Adrenal gland (tissue), 5 donors: ENCODE results near the gene VAPB.

Source experiments
- POLR2A ChIP-seq, 2 donors: fragments of 450-650 bp; IDR thresholded peaks; one replicate each; pipeline ENCODE4 v1.6.1; 2017; ENCODE audit warnings: antibody characterized with exemption in 2 of 2, mild to moderate bottlenecking in 2 of 2, moderate library complexity in 1 of 2
- TF ChIP-seq, protein P1 (sequence below), 6 experiments: fragments of 450-650 bp in 4 of 6; fragments of 200-600 bp in 2 of 6; sonication (generic) in 1 of 6; IDR thresholded peaks; 1 replicate in 5 of 6; 2 replicates in 1 of 6; pipeline versions ENCODE4 v1.5.1 to v1.8.0; 2016 to 2021; ENCODE audit warnings: antibody characterized with exemption in 6 of 6, mild to moderate bottlenecking in 2 of 6, moderate library complexity in 1 of 6
- donor health status: DM: no; HTN: no; CAD: no.

DNA sequence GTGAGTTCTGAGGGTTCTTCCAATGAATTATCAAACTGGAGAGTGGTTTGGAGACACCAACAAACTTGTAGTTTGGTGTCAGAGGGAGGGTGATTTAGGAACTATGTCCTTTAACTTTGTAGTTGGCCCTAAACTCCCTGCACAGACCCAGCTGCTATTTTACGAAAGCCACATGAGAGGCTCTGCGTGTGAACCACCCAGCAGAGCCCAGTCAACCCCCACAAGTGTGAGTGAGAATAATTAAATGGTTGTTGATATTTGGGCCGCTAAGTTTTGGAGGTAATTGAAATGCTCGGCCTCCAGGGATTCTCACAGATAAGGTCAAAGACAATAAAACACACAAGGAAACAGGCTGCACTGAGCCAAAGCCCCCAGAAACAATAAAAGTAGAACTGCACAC, 6.9 kb upstream of the VAPB start:
- TF ChIP-seq, protein P1, sequence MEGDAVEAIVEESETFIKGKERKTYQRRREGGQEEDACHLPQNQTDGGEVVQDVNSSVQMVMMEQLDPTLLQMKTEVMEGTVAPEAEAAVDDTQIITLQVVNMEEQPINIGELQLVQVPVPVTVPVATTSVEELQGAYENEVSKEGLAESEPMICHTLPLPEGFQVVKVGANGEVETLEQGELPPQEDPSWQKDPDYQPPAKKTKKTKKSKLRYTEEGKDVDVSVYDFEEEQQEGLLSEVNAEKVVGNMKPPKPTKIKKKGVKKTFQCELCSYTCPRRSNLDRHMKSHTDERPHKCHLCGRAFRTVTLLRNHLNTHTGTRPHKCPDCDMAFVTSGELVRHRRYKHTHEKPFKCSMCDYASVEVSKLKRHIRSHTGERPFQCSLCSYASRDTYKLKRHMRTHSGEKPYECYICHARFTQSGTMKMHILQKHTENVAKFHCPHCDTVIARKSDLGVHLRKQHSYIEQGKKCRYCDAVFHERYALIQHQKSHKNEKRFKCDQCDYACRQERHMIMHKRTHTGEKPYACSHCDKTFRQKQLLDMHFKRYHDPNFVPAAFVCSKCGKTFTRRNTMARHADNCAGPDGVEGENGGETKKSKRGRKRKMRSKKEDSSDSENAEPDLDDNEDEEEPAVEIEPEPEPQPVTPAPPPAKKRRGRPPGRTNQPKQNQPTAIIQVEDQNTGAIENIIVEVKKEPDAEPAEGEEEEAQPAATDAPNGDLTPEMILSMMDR (IDR thresholded peaks at IDR 0.05) = no peak
- no peak for TF ChIP-seq POLR2A (IDR thresholded peaks at IDR 0.05)
